ENCODE measurements around the gene IL1F10. TPM values are rescaled to one million over a fixed set of nuclear protein-coding genes. Genes with fewer than 3 reads are reported as not detected.

The IL1F10 gene
- polyA plus RNA-seq, 1 donor (not counting 4 experiments of a cell fraction or from before 2014, with no cell fraction given): 0.37 TPM

DNA sequence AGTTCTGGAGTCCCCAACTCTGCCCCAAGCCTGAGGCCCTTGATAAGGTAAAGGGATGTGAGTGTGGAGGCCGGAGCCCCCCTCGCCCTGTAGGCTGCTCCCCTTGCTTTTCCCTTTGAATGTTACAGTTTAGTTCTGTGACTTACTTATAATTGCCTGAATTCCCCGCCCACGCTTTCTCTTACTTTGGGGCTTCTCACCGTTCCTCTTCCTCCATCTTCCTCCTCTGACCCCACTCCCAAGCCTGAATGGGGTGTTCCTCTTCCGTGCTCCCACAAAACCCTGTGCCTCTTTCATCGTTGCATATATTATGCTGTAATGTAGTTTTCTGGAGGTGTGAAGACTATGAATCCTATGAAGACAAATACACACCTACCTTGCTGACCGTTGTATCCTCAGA is 44.7 kb downstream of the IL1F10 start:
- TF ChIP-seq, protein P1, sequence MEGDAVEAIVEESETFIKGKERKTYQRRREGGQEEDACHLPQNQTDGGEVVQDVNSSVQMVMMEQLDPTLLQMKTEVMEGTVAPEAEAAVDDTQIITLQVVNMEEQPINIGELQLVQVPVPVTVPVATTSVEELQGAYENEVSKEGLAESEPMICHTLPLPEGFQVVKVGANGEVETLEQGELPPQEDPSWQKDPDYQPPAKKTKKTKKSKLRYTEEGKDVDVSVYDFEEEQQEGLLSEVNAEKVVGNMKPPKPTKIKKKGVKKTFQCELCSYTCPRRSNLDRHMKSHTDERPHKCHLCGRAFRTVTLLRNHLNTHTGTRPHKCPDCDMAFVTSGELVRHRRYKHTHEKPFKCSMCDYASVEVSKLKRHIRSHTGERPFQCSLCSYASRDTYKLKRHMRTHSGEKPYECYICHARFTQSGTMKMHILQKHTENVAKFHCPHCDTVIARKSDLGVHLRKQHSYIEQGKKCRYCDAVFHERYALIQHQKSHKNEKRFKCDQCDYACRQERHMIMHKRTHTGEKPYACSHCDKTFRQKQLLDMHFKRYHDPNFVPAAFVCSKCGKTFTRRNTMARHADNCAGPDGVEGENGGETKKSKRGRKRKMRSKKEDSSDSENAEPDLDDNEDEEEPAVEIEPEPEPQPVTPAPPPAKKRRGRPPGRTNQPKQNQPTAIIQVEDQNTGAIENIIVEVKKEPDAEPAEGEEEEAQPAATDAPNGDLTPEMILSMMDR (optimal IDR thresholded peaks at IDR 0.05 in 1 of 3, IDR thresholded peaks at IDR 0.05 in 1 of 3, conservative IDR thresholded peaks at IDR 0.05 in 1 of 3; ENCODE audit: extremely low read depth in 1 of 3, insufficient read depth in 2 of 3, low read length in 3 of 3): no peak
- TF ChIP-seq EZH2 (IDR thresholded peaks at IDR 0.05; ENCODE audit: low read length): no peak
- peaks cover 44% of the 10 kb centered on the region for H3K4me1 ChIP-seq (ENCODE audit: control insufficient read depth, extremely low read depth, insufficient read depth, low read length)
- no peak for DNase-seq (ENCODE audit: low read depth, low spot score)

DNA sequence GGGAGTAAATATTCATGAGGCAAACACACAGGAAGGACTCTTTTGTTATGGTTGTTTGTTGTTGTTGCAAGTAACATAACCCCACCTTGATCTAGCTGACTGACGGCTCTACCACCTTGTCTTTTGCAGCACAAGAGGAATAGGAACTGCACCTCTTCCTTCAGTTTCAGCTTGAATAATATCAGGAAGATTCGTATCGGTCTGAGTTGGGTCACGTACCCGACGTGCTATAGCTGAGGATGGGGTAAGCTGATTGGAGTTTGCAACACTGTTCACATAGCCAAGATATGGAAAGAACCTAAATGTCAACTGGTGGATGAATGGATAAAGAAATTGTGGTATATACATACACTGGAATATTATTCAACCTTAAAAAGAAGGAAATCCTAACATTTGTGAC is 45.1 kb downstream of the IL1F10 start:
- no peak for FAIRE-seq
- DNase-seq (ENCODE audit: low read depth, low spot score): no peak
- dilution Hi-C loops (cut with MboI; ENCODE audit: extremely low pct_ligation_motif_present, low sequenced_read_pairs): no loop called here

More for the DNA sequence above, 44.7 kb downstream of the IL1F10 start:
- Histone ChIP-seq H3K27me3 (ENCODE audit: control insufficient read depth, extremely low read depth, insufficient read depth, low read length) (no peaks in the 10 kb centered on the region), H3K4me3 (ENCODE audit: control insufficient read depth in 2 of 3, extremely low read depth in 1 of 3, insufficient read depth in 2 of 3, low read depth in 1 of 3, low read length in 3 of 3) (no peak overlapping the region), H3K9ac (ENCODE audit: control insufficient read depth, extremely low read depth, insufficient read depth, low read length) (no peak overlapping the region), H4K20me1 (ENCODE audit: control insufficient read depth, extremely low read depth, insufficient read depth, low read length) (no peaks in the 10 kb centered on the region), H3K9me1 (ENCODE audit: control insufficient read depth, extremely low read depth, insufficient read depth, low read length) (no peaks in the 10 kb centered on the region), H3K79me2 (ENCODE audit: control insufficient read depth, insufficient read depth, low read length) (no peaks in the 10 kb centered on the region), H3K9me3 (ENCODE audit: control insufficient read depth, low read depth, low read length) (no peaks in the 10 kb centered on the region), H3K4me2 (ENCODE audit: control insufficient read depth, extremely low read depth, insufficient read depth, low read depth, low read length) (no peak overlapping the region), H3K36me3 (ENCODE audit: control insufficient read depth in 2 of 2, extremely low read depth in 1 of 2, insufficient read depth in 2 of 2, low read length in 2 of 2) (no peaks in the 10 kb centered on the region), H3K27ac (ENCODE audit: control insufficient read depth, insufficient read depth, low read length) (no peak overlapping the region), H2AFZ (ENCODE audit: control insufficient read depth, low read length) (no peak overlapping the region)
- no peak for FAIRE-seq
- dilution Hi-C loops (cut with MboI; ENCODE audit: extremely low pct_ligation_motif_present, low sequenced_read_pairs): no loop called here

More for the DNA sequence above, 45.1 kb downstream of the IL1F10 start:
- Histone ChIP-seq H3K36me3 (ENCODE audit: control insufficient read depth in 2 of 2, extremely low read depth in 1 of 2, insufficient read depth in 2 of 2, low read length in 2 of 2) (no peaks in the 10 kb centered on the region), H2AFZ (ENCODE audit: control insufficient read depth, low read length) (no peak overlapping the region), H3K9ac (ENCODE audit: control insufficient read depth, extremely low read depth, insufficient read depth, low read length) (no peak overlapping the region), H3K4me2 (ENCODE audit: control insufficient read depth, extremely low read depth, insufficient read depth, low read depth, low read length) (no peak overlapping the region), H3K9me3 (ENCODE audit: control insufficient read depth, low read depth, low read length) (no peaks in the 10 kb centered on the region), H3K79me2 (ENCODE audit: control insufficient read depth, insufficient read depth, low read length) (no peaks in the 10 kb centered on the region), H3K4me1 (ENCODE audit: control insufficient read depth, extremely low read depth, insufficient read depth, low read length) (peaks cover 47% of the 10 kb centered on the region), H4K20me1 (ENCODE audit: control insufficient read depth, extremely low read depth, insufficient read depth, low read length) (no peaks in the 10 kb centered on the region), H3K4me3 (ENCODE audit: control insufficient read depth in 2 of 3, extremely low read depth in 1 of 3, insufficient read depth in 2 of 3, low read depth in 1 of 3, low read length in 3 of 3) (no peak overlapping the region), H3K27ac (ENCODE audit: control insufficient read depth, insufficient read depth, low read length) (no peak overlapping the region), H3K9me1 (ENCODE audit: control insufficient read depth, extremely low read depth, insufficient read depth, low read length) (no peaks in the 10 kb centered on the region), H3K27me3 (ENCODE audit: control insufficient read depth, extremely low read depth, insufficient read depth, low read length) (no peaks in the 10 kb centered on the region)
- TF ChIP-seq EZH2 (IDR thresholded peaks at IDR 0.05; ENCODE audit: low read length): no peak
- TF ChIP-seq, protein P1 (optimal IDR thresholded peaks at IDR 0.05 in 1 of 3, IDR thresholded peaks at IDR 0.05 in 1 of 3, conservative IDR thresholded peaks at IDR 0.05 in 1 of 3; ENCODE audit: extremely low read depth in 1 of 3, insufficient read depth in 2 of 3, low read length in 3 of 3): no peak

Data from keratinocyte (primary cell).